HepG2 (cell line): ENCODE data around the gene PBX1. TPM values are rescaled to one million over a fixed set of nuclear protein-coding genes. Genes with fewer than 3 reads are reported as not detected.

Source experiments
- ATAC-seq: fragments of 200-7000 bp; cut with Tn5 transposase; 3 replicates; pipeline ENCODE4 v1.9.1; 2020; ENCODE audit warnings: mild to moderate bottlenecking, moderate library complexity
- BruUV-seq: library from RNA; stranded (reverse); fragments of 400-500 nt; replicated peaks from 2 replicates; lab custom pipeline; 2021; lab: Mats Ljungman, UMichigan
- CTCF ChIA-PET: fragments of 300-600 bp; formaldehyde crosslinking; extraction: SDS; loops from one replicate; lab custom pipeline; 2021; ENCODE audit warnings: low total read pairs, inconsistent platforms, low intra/inter-chr PET ratio; lab: Yijun Ruan, JAX
- POLR2A ChIA-PET: fragments of 350-600 bp; sonication (Branson Sonifier 250); formaldehyde crosslinking; loops from one replicate; lab custom pipeline; 2020; ENCODE audit warnings: antibody characterized with exemption, inconsistent platforms; lab: Yijun Ruan, JAX
- DNase-seq: peaks from one replicate; pipeline ENCODE4 v3.0.0-alpha.2; 2015; ENCODE audit warnings: low spot score
- FAIRE-seq: peaks from 3 replicates; lab custom pipeline; 2011; peaks lifted over from hg19 to GRCh38; lab: Jason Lieb, UNC
- H2AFZ ChIP-seq: one replicate; pipeline ENCODE4 v1.6.1; 2011; ENCODE audit warnings: low read length, inconsistent platforms
- H3K27ac ChIP-seq: fragments of 300-600 bp; 3 replicates; pipeline ENCODE4 v1.8.0; 2011; ENCODE audit warnings: mixed run types, mild to moderate bottlenecking, mixed read lengths, low read length, inconsistent platforms; ENCODE audit not compliant: insufficient read depth; ENCODE audit errors: extremely low read length
- H3K27me3 ChIP-seq, 2 experiments: fragments of 200-600 bp in 1 of 2; 2 replicates in 1 of 2; 3 replicates in 1 of 2; pipeline versions ENCODE4 v1.6.0 to v1.8.0; 2011; ENCODE audit warnings: low read length in 2 of 2, mild to moderate bottlenecking in 2 of 2, moderate library complexity in 2 of 2, inconsistent platforms in 1 of 2; ENCODE audit not compliant: insufficient read depth in 2 of 2, control insufficient read depth in 1 of 2
- H3K36me3 ChIP-seq, 2 experiments: fragments of 200-600 bp in 1 of 2; replicated peaks in 1 of 2; 2 replicates in 1 of 2; 3 replicates in 1 of 2; pipeline versions ENCODE4 v1.5.1 to v1.8.0; 2011; ENCODE audit warnings: low read length in 2 of 2, inconsistent platforms in 1 of 2; ENCODE audit not compliant: insufficient read depth in 2 of 2, control insufficient read depth in 1 of 2
- H3K4me1 ChIP-seq: 2 replicates; pipeline ENCODE4 v1.5.1; 2012; ENCODE audit warnings: low read length, inconsistent platforms; ENCODE audit not compliant: insufficient read depth
- H3K4me2 ChIP-seq: 2 replicates; pipeline ENCODE4 v1.6.0; 2011; ENCODE audit warnings: low read depth, low read length, inconsistent platforms
- H3K4me3 ChIP-seq, 3 experiments: fragments of 200-600 bp in 1 of 3; sonication (generic), shearing (Covaris generic) in 1 of 3; replicated peaks in 1 of 3; 2 replicates each; pipeline ENCODE4 v1.5.1; 2011 to 2016; ENCODE audit warnings: low read length in 3 of 3, inconsistent platforms in 2 of 3, low read depth in 2 of 3, mild to moderate bottlenecking in 2 of 3, control low read depth in 1 of 3, mixed read lengths in 1 of 3; ENCODE audit not compliant: insufficient read depth in 1 of 3
- H3K79me2 ChIP-seq: one replicate; pipeline ENCODE4 v1.6.1; 2011; ENCODE audit warnings: low read length, inconsistent platforms; ENCODE audit not compliant: insufficient read depth
- H3K9ac ChIP-seq: 2 replicates; pipeline ENCODE4 v1.6.0; 2011; ENCODE audit warnings: mild to moderate bottlenecking, low read depth, low read length, inconsistent platforms; ENCODE audit not compliant: insufficient read depth
- H3K9me3 ChIP-seq: 2 replicates; pipeline ENCODE4 v1.5.1; 2012; ENCODE audit warnings: mild to moderate bottlenecking, low read length
- H4K20me1 ChIP-seq: 2 replicates; pipeline ENCODE4 v1.6.0; 2011; ENCODE audit warnings: inconsistent platforms, mild to moderate bottlenecking, low read length, moderate library complexity; ENCODE audit not compliant: insufficient read depth
- AKAP8 ChIP-seq: sonication (generic); formaldehyde crosslinking; IDR thresholded peaks from 2 replicates; pipeline ENCODE4 v1.5.1; 2020; ENCODE audit warnings: mild to moderate bottlenecking, missing genetic modification reagents
- CEBPB ChIP-seq: IDR thresholded peaks from 2 replicates; pipeline ENCODE4 v1.6.1; 2011; ENCODE audit warnings: low read depth, low read length, improper control_type of control experiment, borderline replicate concordance
- CENPT ChIP-seq: sonication (generic); formaldehyde crosslinking; IDR thresholded peaks from 2 replicates; pipeline ENCODE4 v1.8.0; 2022; ENCODE audit warnings: low read depth, mild to moderate bottlenecking, moderate library complexity, missing genetic modification reagents
- ELK4 ChIP-seq: sonication (generic); formaldehyde crosslinking; IDR thresholded peaks from 2 replicates; pipeline ENCODE4 v1.9.0; 2021; ENCODE audit warnings: missing genetic modification reagents, borderline replicate concordance
- HNRNPLL ChIP-seq: fragments of 200-400 bp; formaldehyde crosslinking; IDR thresholded peaks from 2 replicates; pipeline ENCODE4 v1.6.1; 2017; ENCODE audit warnings: mild to moderate bottlenecking, low read depth, low read length; ENCODE audit not compliant: poor library complexity, severe bottlenecking
- HOXA9 ChIP-seq: sonication (generic); formaldehyde crosslinking; IDR thresholded peaks from 2 replicates; pipeline ENCODE4 v1.8.1; 2022; ENCODE audit warnings: missing genetic modification reagents, mild to moderate bottlenecking, moderate library complexity, borderline replicate concordance
- SP2 ChIP-seq: sonication (generic); formaldehyde crosslinking; IDR thresholded peaks from 2 replicates; pipeline ENCODE4 v1.5.1; 2020; ENCODE audit warnings: mild to moderate bottlenecking, missing genetic modification reagents
- TEAD3 ChIP-seq: optimal IDR thresholded peaks from 2 replicates; pipeline ENCODE3; 2016; ENCODE audit warnings: borderline replicate concordance
- ZNF362 ChIP-seq: sonication (generic); formaldehyde crosslinking; IDR thresholded peaks from 2 replicates; pipeline ENCODE4 v1.4.0; 2020; ENCODE audit warnings: missing genetic modification reagents, mild to moderate bottlenecking, borderline replicate concordance
- ZNF414 ChIP-seq: sonication (generic); formaldehyde crosslinking; IDR thresholded peaks from 2 replicates; pipeline ENCODE4 v1.5.0; 2020; ENCODE audit warnings: missing genetic modification reagents
- ZNF501 ChIP-seq: sonication (generic); formaldehyde crosslinking; IDR thresholded peaks from 2 replicates; pipeline ENCODE4 v1.5.1; 2020; ENCODE audit warnings: mild to moderate bottlenecking, moderate library complexity, missing genetic modification reagents
- ZNF512B ChIP-seq: sonication (generic); formaldehyde crosslinking; IDR thresholded peaks from 2 replicates; pipeline ENCODE4 v1.5.1; 2020; ENCODE audit warnings: missing genetic modification reagents, mild to moderate bottlenecking, borderline replicate concordance
- ZNF550 ChIP-seq: sonication (generic); formaldehyde crosslinking; IDR thresholded peaks from 2 replicates; pipeline ENCODE4 v1.4.0; 2020; ENCODE audit warnings: mild to moderate bottlenecking, missing genetic modification reagents, borderline replicate concordance
- ZNF672 ChIP-seq: sonication (generic); formaldehyde crosslinking; IDR thresholded peaks from 2 replicates; pipeline ENCODE4 v1.8.1; 2022; ENCODE audit warnings: missing genetic modification reagents
- ZNF781 ChIP-seq: sonication (generic); formaldehyde crosslinking; IDR thresholded peaks from 2 replicates; pipeline ENCODE4 v1.5.1; 2020; ENCODE audit warnings: borderline replicate concordance, mild to moderate bottlenecking, missing genetic modification reagents; ENCODE audit errors: not compliant biosample characterization
- WGBS: methylation state at CpG from one replicate; pipeline ENCODE4 v1.1.6; 2017; ENCODE audit warnings: low lambda C conversion rate; 5-methylcytosine and 5-hydroxymethylcytosine counted together
- in situ Hi-C: cut with HindIII; loops from 2 replicates; pipeline ENCODE4 v1.10.0; 2017; ENCODE audit warnings: low pct_unique_long_range_greater_than_20kb; ENCODE audit not compliant: extremely low pct_ligation_motif_present
- intact Hi-C: fragments of 100-400 bp; cut with micrococcal nuclease; formaldehyde crosslinking; loops from one replicate; pipeline ENCODE4 v1.10.0; 2022; ENCODE audit not compliant: unreplicated experiment
- polyA plus RNA-seq, 8 experiments: library from polyadenylated mRNA; depleted of rRNA in 3 of 8; stranded (reverse) in 7 of 8; unstranded in 1 of 8; fragments of >200 nt; fragmentation: Illumina TruSeq in 4 of 8; extraction: Trizol in 4 of 8; gene quantifications; 2 replicates each; pipeline versions ENCODE4 v1.2.1 to v1.2.3, GENCODE V29; 2011 to 2016; ENCODE audit warnings: low read depth in 4 of 8, missing spikeins in 1 of 8, mixed read lengths in 1 of 8; ENCODE audit not compliant: insufficient read depth in 1 of 8
- total RNA-seq, 5 experiments: library from RNA; depleted of rRNA; stranded (reverse); fragments of >200 nt; fragmentation: Illumina TruSeq; extraction: Trizol; gene quantifications; 2 replicates each; pipeline ENCODE4 v1.2.3, GENCODE V29; 2016; ENCODE audit warnings: low read depth in 1 of 5

Gene PBX1
- total and polyA plus RNA-seq, 2 of the 13 experiments (the other 11 are each of a cell fraction or from before 2014, with no cell fraction given), result 0.24 TPM; not detected in 1

GRCh38 chr1:164670786-164671185 lies 111.8 kb downstream of the PBX1 start:
- Histone ChIP-seq H3K27ac (no peak overlapping the region), H3K4me1 (no peaks in the 10 kb centered on the region), H2AFZ (no peak overlapping the region), H3K79me2 (no peaks in the 10 kb centered on the region), H4K20me1 (no peaks in the 10 kb centered on the region), H3K4me2 (no peak overlapping the region), H3K27me3 (no peaks in the 10 kb centered on the region), H3K9me3 (no peaks in the 10 kb centered on the region), H3K36me3 (no peaks in the 10 kb centered on the region), H3K4me3 (no peak overlapping the region), H3K9ac (no peak overlapping the region)
- intact Hi-C loops, result no loop called here
- no TSS peak for BruUV-seq
- POLR2A ChIA-PET, result no interaction called here
- ATAC-seq (no peak), DNase-seq (no peak), FAIRE-seq (no peak)
- in situ Hi-C loops, result loop anchor here (10.0 kb wide), 1 partner anchor 114 kb away; no protein-coding TSS in a partner anchor
- WGBS, result 28% methylated on average over 6 of the region's 6 CpGs
- CTCF ChIA-PET, result no interaction called here
- TF ChIP-seq AKAP8, result no peak
- no peak for TF ChIP-seq CENPT
- TF ChIP-seq CEBPB, result no peak
- no peak for TF ChIP-seq ZNF501 (CRISPR knock-in tag)
- no peak for TF ChIP-seq ZNF362 (CRISPR knock-in tag)
- no peak for TF ChIP-seq HNRNPLL
- no peak for TF ChIP-seq SP2
- no peak for TF ChIP-seq ZNF512B
- TF ChIP-seq ZNF781 (CRISPR knock-in tag), result no peak
- no peak for TF ChIP-seq ZNF414 (CRISPR knock-in tag)
- TF ChIP-seq TEAD3, result no peak
- no peak for TF ChIP-seq ELK4 (CRISPR knock-in tag)
- no peak for TF ChIP-seq HOXA9 (CRISPR knock-in tag)
- no peak for TF ChIP-seq ZNF672 (CRISPR knock-in tag)
- no peak for TF ChIP-seq ZNF550 (CRISPR knock-in tag)
- TF ChIP-seq, all 625 proteins: peak for 0
